HT-29 (cell line): ENCODE data around the gene RASL10B. TPM values are rescaled to one million over a fixed set of nuclear protein-coding genes. Genes with fewer than 3 reads are reported as not detected.
"Not testable (repeated sequence)": the region's sequence is repeated elsewhere in the genome, so short reads cannot be mapped to it uniquely, and the experiment has no call there.

Experiments used
- DNase-seq: peaks from one replicate; pipeline ENCODE4 v3.0.0-alpha.2; 2015; ENCODE audit warnings: low spot score
- total RNA-seq: library from RNA; depleted of rRNA; stranded (reverse); fragments of >200 nt; shearing (Covaris generic); gene quantifications from 2 replicates; pipeline ENCODE4 v1.2.3, GENCODE V29; 2014

The RASL10B gene
- total RNA-seq, 1 experiment from 2014 or later, result 7.5 TPM

DNA sequence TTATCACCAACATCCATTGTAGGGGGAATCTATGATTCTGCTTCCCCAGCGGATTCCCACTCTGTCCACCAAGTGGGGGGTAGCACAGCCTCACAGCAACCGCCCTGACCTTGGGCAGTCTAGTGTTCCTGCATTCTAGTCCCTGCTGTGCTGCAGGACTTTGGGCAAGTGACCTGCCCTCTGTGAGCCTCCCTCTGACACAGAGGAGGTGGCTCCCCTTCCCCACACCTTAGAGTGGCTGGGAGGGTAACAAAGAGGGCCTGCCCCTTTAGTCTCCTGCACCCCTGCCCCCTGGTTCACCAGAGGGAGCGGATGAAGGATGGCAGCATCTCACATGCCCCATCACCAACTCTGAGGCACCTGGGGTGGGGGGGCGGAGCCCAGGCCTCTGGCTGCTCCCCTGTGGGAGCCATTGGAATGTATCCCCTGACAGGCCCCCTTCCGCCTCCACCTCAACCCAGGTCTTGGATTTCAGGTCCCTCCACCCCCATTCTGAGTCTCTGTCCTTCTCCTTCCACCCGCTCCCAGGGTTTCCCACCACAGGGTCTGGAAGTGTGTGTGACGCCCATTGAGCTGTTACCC lies 11.5 kb downstream of the RASL10B start:
- no peak for DNase-seq

DNA sequence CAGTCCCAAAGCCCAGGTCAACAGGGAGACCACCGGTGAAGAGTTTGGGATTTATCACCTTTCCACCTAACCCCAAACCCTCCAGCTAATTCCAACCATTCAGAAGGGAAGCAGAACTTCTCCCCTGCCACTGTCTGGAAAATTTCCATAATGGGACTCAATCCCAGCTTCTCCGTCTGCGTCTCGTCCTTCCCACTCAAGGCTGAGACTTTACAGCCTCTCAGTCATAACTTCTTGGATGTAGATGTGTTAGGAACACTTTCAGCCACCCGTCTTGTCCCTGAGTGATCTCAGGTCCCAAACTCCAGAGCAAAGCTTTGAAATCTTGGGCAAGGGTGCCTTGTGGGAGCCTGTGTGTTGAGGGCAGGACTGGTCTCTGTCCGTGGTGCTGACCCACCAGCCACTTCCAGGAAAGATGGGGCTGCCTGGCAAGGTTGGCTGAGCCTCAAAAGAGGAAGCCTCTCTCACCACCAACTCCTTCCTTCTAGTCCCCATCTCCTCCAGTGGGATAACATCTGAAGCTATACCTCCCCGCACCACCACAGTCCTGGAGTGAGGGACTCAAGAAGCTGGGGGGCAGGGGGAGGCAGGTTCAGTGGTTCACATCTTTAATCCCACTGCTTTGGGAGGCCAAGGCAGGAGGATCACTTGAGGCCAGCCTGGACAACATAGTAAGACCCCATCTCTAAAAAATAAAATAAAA lies 12.3 kb downstream of the RASL10B start:
- DNase-seq, result peak; percentile 54

DNA sequence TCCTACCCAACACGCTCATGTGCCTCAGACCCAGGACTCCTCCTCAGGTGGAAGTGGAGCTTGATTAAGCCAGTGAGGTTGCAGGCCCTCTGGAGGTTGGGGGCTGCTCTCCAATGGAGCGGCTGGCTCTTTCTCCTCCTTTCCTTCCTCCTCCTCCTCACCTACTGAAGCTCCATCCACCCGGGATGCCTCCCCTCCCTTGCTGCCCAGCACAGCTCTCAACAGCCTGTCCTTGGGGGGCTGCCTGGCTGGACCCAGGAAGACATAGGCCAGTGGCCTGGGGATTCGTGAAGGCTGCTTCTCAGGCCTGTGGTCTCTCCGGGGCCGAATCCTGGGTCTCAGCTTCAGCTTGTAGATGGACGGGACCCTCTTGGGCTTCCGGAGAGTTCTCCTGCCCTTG lies 13.4 kb downstream of the RASL10B start:
- no peak for DNase-seq

DNA sequence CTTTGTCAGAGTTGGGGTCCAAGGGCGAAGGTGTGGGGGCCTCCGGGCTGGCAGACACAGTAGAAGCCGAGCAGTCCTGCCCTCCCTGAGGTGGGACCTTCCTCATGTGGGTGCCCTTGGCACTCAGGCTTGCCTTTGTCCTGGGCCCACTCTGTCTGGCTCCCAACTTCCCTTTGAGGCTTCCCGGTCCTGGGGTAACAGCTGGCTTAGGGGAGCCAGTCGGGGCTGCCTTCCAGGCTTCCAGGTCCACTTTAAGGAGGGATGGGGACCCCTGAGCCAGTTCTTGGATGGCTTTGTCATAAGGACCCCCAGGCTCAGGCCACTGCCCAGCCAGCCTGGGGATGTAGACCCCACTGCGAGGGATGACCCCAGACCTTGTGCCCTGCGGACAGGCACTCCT lies 13.8 kb downstream of the RASL10B start:
- no peak for DNase-seq

DNA sequence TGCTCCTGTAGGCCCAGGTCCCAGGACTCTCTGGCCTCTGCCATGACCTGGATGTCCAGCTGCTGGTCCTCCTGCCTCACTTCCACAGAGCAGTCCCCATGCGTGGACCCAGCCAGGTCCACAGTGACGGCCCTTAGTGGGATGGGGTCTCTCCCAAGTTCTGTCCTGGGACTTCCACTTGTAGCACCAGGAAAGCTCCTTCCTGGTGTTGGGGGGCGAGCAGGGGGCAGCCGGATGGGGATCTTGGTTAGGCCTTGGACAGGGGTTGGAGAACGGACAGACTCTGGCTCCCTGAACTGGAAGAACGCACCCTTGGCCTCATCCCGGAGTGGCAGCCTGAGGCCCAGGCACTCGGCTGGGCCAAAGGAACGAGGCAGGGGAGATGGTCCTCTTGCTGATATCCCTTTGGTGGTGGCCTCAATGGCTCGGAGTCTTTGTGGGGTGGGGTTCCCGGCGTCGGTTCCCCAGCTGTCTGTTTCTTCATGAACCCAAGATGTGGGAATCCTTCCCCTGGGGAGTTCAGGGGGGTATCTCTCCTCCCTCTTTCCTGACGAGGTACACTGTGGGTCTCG lies 14.4 kb downstream of the RASL10B start:
- no peak for DNase-seq

DNA sequence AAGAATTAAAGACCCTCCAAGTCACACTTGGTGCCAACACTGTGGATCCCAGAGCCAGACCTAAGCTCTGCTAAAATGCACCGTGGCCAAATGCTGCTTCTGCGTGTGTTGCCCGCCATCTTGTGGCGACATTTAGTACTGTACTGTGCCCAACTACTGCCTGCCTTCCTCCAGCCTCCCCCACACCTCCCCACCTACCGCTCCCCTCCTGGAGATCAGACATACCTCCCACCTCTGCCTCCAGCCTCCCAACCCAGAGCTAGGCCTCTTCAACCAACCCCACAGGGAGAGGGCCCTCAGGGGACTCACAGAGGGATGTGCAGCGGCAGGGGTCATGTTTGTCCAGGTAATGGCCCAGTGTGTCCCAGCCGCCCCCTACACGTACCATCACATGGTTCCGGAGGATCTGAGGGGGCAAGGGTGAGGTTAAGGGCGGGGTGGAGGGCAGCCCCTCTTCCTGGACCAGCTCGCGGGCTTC lies 16.1 kb downstream of the RASL10B start:
- peak; percentile 93 for DNase-seq

DNA sequence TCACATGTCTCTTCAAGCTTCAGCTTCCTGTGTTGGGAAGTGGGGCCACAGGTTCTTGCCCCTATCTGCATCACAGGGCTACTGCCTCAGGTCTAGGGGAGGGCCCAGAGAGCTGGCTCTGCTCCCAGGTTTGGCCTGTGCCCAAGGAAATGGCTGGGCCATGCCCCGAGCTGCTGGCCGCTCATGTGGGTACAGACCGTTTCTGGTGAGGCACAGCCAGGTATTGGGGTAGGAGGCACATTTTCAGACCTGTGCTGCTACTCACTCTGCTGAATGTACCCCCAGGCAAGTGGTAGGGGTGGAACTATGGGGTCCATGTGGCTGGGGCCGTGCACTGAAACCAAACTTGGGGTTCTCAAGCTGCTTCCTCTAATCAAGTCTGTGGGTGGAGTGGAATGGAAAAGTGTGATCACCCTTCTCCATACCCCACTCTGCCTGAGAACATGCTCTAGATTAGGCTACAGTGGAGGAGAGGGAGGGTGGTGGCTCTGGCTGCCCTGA lies 17.0 kb downstream of the RASL10B start:
- DNase-seq, result peak; percentile 45

DNA sequence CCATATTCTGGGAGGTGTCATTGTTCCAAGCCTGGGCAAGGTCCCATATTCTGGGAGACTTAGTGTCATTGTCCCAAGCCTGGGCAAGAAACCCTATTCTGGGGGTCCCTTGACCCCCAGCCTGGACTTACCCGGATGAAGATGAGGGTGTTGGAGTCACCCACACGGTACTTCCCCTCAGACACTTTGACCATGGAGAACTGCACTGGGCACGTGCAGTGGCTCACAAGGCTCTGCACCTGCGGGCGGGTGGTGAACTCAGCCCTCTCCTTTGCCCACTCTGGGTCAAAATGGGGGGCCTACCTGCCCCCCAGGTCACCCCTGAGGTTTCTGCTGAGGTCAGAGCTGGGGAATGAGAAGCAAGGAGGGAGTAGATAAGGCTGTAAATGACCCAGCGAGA lies 17.5 kb downstream of the RASL10B start:
- no peak for DNase-seq

DNA sequence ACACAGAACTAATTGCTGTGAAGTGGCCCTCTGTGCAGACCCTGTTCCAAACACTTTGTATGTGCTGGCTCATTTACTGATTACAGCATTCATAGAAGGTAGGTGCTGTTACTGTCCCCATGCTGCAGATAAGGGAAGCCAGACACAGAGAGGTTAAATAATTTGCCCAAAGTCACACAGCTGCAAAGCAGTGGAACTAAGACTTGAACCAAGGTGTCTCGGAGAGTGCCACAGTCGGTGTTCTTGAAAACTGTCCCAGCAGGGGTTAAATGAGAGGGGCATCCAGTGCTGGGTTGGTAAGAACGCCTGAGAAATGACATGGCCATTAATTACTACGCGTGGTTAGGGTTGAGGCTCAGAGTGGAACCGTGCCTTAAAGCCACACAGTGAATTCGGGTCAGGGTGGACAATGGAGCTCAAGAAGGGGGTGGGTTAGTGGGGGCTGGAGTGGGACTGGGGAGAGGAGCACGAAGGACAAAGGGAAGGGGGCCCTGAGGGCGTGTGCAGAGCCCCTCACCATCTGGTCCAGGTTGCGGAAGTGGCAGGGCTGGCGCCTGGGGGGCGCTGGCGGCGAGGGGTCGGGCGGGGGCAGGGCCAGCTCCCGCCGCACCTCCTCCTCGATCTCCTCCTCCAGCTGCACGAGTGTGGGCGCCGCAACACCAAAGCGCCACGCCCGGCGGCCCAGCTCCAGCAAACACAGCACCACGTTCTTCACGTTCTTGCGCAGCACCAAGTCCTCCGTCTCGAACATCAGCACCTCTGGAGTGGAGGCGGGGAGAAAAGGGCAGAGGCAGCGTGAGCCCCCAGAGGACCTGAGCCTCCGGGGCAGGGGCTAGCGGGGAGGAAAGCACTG lies 18.3 kb downstream of the RASL10B start:
- no peak for DNase-seq

DNA sequence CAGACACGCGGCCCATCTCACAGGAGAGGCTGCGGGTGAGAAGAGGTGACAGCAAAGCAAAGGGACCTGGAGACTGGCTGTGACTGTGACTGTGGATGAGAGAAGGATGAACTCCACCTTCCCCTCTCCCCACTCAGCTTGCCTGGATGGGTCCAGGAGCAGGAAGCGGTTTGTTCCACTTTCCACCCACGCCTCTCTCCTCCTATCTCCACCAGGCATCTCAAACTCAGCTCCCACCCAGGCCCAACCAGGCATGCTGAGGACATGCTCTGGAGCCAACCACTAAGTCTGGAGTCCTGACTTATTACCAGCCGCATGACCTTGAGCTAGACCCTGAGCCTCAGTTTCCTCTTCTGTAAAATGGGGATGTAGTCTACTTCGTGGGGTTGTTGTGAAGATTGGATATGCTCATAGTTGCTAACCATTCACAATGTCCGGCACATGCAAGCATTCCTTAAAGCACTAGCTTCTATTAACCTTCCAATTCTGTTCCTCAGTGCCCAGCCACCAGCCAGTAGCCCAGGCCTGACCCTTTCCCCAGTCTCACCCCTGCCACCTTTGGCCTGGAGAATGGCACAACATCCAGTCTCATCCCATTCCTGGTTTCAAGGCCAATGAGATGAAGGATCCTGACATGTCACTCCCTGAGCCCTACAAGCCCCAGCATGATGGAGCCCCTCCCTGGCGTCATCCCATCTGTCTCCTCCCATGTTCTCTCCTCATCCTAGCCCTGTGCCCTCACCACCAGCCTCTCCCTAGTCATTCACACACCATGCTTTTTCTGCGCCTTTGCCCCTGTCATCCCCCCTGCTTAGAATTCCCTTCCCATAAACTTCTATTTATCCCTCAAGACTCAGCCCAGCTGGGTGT lies 19.3 kb downstream of the RASL10B start:
- DNase-seq, result no peak

DNA sequence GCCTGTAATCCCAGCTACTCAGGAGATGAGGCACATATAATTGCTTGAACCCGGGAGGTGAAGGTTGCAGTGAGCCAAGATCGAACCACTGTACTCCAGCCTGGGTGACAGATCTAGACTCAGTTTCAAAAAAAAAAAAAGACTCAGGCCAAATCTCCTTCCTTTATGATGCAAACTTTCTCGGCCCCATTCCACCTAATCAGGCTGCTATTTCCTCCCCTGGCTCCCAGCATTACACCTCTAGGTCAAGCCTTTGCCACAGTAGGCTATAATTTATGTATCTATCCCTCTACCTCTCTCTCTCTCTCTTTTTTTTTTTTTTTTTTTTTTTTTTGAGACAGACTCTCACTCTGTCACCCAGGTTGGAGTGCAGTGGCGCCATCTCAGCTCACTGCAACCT lies 20.1 kb downstream of the RASL10B start:
- DNase-seq, result not testable (repeated sequence)

DNA sequence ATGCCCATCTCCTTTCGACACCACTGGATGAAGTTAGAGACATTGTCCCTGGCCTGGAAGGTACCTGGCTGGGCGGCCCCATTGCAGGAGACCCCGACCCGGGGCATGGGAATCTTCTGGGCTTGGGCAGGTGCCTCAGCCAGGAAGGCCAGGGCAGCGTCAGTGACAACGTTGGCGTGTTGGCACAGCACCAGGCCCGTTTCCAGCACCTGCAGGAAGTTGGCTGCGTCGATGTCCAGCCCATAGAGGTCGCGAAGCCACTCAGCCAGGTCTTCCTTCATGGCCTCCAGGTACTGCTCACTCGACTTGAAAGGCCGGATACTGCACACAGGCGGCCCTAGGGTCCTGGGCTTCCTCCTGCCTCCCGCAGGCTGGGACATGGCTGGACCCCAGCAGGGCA lies 21.0 kb downstream of the RASL10B start:
- DNase-seq, result peak; percentile 79

DNA sequence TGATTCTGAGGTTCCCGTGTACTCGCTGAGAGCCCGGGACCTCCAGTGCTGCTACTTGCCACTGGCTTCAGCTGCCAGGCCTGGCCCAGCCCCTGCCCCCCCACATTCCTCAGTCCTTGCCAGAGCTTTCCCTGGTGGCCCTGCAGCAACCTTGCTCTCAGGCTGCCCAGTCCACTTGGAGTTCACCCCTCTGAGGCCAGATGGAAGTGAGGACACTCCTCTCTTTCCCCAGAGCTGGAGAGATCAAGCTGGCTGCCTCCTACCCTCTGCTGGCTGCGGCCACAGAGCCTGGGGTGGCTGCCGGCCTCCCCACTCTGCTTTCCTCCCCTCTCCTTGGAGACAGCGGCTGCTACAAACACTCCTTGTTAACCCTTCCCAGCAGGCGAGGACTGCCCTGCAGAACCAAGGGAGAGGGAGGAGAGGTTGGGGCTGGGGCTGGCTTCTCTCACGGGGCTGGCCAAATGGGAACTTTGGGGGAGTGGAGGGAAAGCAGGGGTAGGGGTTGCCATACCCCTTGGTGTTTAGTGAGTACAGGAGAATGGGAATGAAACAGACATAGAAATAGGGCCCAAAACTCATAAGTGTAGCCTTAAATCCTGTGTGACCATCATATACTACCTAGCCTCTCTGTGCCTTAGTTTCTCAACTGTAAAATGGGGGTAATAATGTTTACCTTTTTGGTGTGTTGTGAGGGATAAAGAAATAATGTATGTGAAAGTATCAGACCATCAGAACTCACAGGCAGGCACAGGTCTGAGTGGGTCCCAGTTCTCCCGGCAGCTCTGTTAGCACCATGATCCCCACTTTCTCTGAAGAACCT lies 21.7 kb downstream of the RASL10B start, which contains the start of gene GAS2L2:
GAS2L2 (minus strand) TSS at position 295 of the 820 bp plus-strand sequence. CDS start 389 bp downstream, outside the sequence.
- DNase-seq, result peak; percentile 38

DNA sequence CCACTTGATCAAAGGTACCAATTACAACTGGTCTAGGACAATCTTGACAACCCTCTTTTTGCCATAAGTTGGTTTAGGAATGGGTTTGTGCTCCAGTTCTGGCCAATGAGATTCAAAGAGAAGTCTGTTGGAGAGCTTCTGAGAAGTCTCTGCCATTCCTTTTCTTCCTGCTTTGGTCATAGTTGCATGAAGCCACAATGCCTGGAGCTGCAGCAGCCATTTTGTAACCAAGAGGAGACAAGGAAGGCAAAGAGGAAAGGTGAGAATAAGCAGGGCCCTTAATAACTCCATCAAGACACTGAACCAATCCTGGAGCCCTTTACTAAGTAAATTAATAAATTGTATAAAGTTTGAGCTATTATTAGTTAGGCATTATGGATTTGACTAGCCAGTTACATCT lies 25.8 kb downstream of the RASL10B start:
- no peak for DNase-seq

DNA sequence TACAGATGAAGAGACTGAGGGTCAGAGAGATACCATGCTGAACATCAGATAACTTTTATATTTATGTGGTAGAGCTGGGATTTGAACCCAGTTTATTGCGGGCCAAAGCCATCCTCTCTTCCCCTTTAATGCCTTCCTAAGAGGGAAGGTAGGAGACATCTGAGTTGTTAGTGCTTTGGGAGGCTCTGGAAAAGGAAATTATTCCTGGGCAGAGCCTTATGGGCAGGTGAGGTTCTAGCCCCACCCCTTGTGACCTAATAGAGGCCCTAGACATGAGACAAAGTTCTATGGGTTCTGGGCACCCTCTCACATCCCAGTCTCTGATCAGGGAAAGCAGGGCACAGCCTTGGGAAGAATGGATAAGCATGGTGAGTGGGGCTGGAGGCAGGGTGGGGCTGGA lies 29.1 kb downstream of the RASL10B start, which contains the start of gene C17orf50:
C17orf50 (plus strand) TSS at position 301 of the 400 bp plus-strand sequence; CDS start at position 356, 55 bp downstream.
- DNase-seq, result no peak

DNA sequence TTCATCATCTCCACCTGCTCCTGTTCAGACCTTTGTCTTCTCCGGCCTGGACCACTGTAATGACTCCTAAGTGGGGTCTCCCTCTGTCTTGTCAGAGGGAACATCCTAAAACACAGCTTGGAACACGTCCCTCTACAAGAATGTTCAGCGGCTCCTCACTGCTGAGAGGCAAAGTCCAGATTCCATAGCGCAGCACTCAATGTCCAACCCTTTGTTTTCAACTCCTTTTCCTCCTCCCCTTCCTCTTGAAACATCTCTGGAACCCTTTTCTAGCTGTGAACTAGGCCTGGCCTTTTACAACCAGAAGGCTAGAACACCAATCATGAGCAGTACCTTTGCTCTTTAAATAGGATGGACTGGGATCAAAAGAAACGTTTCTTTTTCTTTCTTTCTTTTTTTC lies 30.2 kb downstream of the RASL10B start:
- DNase-seq, result no peak

DNA sequence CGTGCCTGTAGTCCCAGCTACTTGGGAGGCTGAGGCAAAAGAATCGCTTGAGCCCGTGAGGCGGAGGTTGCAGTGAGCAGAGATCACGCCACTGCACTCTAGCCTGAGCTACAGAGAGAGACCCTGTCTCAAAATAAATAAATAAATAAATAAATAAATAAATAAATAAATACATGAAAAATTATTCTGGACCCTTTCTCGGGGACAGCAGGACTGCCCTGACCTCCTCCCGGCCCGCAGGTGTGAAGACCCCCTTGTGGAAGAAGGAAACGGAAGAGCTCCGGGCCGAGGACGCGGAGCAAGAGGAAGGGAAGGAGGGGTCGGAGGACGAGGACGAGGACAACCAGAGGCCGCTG lies 32.3 kb downstream of the RASL10B start:
- no peak for DNase-seq

DNA sequence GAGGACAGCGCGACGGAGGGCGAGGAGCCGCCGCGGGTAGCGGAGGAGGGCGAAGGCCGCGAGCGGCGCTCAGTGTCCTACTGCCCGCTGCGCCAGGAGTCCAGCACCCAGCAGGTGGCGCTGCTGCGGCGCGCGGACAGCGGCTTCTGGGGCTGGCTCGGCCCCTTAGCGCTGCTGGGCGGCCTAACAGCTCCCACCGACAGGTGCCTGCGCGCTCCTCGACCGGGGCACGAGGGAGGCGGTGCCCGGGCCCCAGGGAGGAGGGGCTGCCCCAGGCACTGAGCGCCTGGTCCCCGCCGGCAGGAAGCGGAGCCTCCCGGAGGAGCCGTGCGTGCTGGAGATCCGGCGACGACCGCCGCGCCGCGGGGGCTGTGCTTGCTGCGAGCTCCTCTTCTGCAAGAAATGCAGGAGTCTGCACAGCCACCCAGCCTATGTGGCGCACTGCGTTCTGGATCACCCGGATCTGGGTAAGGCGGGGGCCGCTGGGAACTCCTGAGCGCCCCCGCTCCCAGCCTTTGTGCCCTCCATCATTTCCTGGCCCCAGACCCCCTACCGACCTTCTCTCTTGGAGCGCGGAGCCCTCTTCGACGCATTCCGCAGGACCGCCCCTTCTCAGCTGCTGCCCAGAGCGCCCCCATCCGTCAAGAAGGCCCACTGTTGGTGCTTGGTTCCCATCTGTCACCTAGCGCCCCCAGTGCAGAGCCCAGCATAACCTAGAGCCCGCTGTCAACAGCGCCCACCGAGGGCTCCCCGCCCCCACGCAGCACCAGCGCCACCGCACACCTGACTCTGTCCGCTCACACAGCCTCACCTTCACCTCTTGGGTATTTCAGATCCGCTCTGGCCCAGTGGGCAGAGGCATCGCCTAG lies 32.9 kb downstream of the RASL10B start:
- peak; percentile 100 for DNase-seq
